HG02938 (cell line): Measurements from ENCODE around the gene TMPRSS3.

Source experiments
- ATAC-seq: cut with Tn5 transposase; IDR thresholded peaks from one replicate; pipeline ENCODE4 v1.9.1; 2021; ENCODE audit warnings: mild to moderate bottlenecking, moderate library complexity; ENCODE audit not compliant: unreplicated experiment

The TMPRSS3 gene

DNA sequence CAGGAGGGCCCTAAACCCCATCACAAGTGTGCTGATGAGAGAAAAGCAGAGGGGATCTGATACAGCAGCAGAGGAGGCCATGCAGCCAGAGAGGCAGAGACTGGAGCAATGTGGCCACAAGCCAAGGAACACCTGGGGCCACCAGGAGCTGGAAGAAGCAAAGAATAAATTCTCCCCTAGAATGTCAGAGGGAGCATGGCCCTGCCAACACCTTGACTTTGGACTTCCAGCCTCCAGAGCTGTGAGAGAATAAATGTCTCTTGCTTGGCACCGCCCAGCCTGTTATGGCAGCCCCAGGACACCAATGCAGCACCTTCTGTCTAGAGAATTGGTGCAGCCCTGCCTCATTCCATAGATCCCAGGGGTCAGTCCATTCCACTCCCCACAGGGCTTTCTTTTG, 33.2 kb upstream of the TMPRSS3 start:
- no peak for ATAC-seq

GRCh38 chr21:42427809-42428419, 32.1 kb upstream of the TMPRSS3 start:
- ATAC-seq, result no peak

GRCh38 chr21:42426876-42427480, 31.1 kb upstream of the TMPRSS3 start:
- no peak for ATAC-seq

- ATAC-seq, result no peak
Observed at GRCh38 chr21:42426424-42426823, 30.6 kb upstream of the TMPRSS3 start.

- ATAC-seq, result no peak
Observed at GRCh38 chr21:42425591-42425990, 29.7 kb upstream of the TMPRSS3 start.

GRCh38 chr21:42424914-42425541, 29.2 kb upstream of the TMPRSS3 start:
- ATAC-seq, result no peak

DNA sequence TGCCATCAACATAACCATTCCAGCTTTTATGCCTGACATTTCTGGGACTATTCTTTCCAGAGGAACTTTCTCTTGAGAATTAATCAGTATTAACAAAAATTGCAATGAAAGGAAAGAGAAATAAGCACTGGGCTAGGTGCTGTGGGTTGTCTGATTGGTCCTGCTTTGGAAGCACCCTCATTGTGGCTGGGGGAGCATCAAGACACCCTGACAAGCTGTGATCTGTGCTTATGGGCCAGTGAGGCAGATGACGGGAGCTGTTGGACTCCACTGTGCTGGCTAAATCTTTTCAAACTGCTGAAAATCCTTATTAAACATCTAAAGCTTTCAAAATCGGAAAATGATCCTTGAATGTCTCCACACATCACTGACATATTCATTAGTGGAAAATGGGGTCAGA, 27.8 kb upstream of the TMPRSS3 start:
- ATAC-seq, result no peak

GRCh38 chr21:42423197-42423675, 27.4 kb upstream of the TMPRSS3 start:
- ATAC-seq, result peak; percentile 62

DNA sequence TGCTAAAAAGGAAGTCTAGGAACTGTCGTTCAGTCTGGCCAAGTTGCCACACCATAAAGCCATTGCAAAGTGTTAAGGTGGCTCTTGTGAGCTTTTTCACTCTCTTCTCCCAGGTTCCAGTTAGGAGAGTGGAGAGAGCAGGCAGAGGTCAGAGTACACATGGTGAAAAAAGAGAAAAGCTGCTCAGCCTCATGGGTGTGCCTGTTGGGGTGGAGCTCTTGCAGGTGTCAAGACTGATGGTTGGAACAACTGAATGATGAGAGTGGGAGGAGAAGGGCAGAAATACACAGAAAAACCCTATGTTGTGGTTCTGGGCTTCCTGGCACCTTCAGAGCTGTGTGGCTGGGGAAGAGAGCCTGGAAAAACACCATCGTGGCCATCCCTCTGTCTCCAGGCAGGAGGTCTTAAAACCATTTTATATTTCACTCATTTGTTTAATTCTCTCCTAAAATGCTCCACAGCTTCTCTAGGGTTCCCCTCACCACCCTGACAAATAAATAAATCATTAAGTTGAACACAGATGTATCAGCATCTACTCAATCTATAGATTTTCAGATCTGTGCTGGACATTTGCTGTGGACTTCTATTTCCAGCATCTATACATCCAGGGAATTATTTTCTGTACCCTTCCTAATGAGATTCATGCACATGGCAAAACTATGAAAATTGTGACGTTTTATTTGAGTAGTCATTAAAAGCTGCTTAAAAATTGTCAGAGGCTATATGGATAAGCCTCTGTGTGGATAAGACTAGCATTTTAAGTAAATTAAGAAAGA, 25.4 kb upstream of the TMPRSS3 start:
- no peak for ATAC-seq

GRCh38 chr21:42419845-42420244, 24.0 kb upstream of the TMPRSS3 start:
- no peak for ATAC-seq

GRCh38 chr21:42418886-42419285, 23.0 kb upstream of the TMPRSS3 start:
- no peak for ATAC-seq

DNA sequence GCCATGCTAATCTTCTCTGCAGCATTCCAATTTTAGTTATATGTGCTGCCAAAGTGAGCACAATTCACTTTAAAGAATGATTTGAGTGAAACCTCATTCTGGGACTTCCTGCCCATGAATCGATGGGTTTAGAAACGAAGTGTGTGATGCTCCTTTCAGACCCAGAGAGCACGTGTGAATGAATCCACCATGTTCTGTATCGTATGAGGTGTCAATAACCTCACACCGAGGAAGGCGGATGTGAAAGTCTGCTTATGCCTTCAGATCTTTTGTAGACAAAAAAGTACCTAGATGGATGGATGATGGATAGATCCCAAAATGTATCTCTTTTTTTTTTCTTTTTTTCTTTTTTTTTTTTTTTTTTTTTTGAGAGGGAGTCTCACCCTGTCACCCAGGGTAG, 21.7 kb upstream of the TMPRSS3 start:
- ATAC-seq, result no peak

DNA sequence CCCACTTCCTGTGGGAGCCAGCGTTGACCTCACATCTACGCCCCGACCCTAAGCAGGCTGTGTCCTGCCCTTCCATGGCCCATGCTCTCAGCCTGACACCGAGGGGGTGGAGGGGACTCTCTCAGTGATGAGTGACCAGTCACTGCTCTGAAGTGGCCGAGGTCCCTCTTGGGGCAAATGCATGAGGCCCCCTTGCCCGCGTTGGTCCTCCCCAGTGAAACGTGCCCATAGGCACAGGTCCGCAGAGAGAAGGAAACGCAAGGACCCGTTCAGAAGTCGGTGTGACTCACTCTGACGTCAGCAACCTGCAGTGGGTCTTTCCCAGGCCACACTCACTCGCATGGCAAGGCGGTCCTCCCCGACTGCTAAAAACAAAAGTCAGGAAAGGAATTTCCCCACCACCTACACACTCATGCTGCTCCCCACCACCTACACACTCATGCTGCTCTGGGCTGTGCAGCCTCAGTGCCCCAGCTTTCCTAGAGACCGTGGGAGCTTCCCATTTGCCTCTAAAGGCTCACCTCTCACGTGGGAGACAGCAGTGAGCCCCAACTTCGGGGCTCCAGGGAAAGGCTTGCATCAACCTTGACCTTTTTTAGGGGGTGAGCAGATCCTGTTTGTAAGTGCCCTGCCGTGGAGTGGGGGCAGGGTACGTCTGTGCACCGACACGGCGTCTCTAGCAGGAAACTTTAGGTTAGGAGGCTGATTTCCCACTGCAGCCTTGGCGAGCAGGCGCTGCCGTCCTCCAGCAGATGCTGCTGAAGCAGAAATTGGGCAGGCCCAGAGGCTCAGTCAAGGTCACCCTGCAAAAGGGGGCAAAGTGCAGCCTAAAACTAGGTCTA, 19.3 kb upstream of the TMPRSS3 start:
- ATAC-seq, result peak; percentile 76

GRCh38 chr21:42414553-42414927, 18.7 kb upstream of the TMPRSS3 start:
- no peak for ATAC-seq

- no peak for ATAC-seq
Observed at GRCh38 chr21:42414066-42414465, 18.2 kb upstream of the TMPRSS3 start.

GRCh38 chr21:42413500-42413899, 17.6 kb upstream of the TMPRSS3 start:
- no peak for ATAC-seq

DNA sequence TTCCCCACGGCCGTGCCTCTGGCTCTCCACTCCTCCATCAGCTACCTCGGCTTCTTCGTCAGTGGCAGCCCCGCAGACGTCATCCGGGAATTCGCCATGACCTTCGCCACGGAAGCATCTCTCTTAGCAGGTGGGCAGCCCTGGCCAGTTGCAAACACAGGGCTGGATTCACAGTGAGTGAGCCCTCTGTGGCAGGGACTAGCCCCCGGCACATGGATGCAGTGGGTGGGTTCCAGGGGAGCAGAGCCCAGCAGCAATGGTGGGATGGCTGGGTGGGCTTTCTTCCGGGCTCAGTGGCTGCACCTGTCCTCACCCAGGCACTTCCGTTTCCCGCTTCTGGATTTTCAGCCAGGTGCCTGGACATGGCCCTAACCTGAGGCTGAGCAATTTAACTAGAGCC, 17.2 kb upstream of the TMPRSS3 start:
- no peak for ATAC-seq

DNA sequence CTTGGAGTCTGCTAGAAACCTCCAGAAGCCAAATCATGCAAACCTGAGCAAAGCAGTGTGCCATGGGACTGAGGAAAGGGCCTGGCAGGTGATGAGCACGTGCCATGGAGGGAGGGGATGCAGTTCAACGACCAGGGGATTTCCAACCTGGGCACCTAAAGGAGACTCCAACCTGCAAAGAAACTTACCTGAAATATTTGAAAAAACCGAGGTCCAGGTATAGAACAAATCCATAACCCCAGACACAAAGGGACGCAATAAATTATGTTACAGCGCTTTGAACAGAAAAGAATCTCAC, 16.7 kb upstream of the TMPRSS3 start:
- no peak for ATAC-seq

DNA sequence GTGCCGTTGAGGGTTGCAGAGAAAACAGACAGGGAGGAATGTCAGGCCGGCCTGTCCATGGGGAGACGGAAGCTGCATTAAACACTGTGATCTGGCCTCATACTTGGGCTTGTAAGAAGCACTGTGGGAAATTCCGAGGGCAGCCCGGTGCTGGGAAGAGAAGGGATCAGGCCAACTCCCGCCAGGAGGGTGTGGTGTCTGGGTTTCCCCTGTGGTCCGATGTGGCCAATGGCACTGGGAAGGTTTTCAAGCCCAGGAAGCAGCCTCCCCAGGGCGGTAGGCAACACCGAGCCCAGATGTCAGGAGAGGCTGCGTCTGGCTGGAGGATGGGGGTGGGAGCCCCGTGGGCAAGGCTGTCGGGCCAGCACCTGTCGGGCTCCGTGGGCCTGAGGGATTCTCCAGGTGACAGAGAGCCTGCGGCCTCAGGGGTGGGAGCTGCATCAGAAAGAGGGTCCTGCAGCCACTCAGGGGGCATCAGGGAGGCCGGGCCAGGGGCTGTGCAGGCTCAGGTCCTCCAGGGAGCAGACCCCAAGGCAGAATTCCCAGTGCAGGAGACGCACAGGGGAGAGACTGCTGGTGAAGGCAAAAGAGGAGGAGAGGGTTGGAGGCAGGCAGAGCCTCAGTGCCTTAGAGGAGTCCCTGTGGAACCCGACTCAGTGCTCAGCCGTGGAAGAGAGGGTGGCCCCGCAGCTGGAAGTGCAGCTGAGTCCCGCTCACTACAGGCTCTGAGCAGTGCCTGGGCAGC, 16.2 kb upstream of the TMPRSS3 start:
- no peak for ATAC-seq

- ATAC-seq, result no peak
Observed at GRCh38 chr21:42411197-42411869, 15.5 kb upstream of the TMPRSS3 start.
